NT2/D1 (cell line): ENCODE results near the gene ARID2.

Experiments used
- YY1 ChIP-seq: IDR thresholded peaks from 2 replicates; pipeline ENCODE4 v1.6.1; 2011; ENCODE audit not compliant: insufficient read length, insufficient read depth
- ZNF274 ChIP-seq: IDR thresholded peaks from 2 replicates; pipeline ENCODE4 v1.6.1; 2011; ENCODE audit warnings: mild to moderate bottlenecking, low read depth, low read length

DNA sequence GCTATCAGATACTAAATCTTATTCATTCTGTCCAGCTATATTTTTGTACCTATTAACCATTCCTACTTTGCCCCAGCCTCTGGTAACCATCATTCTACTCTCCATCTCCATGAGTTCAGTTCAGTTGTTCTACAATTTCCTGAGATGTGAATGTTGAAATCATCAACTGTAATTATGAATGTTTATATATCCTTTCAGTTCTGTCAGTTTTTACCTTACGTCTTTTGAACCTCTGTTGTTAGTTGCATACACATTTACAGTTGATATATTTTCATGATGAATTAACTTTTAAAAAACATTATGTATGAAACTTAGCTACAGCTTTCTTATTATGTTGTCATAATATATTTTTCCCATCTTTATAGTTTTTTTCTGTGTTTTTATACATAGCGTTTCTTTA, 102.1 kb downstream of the ARID2 start:
- TF ChIP-seq YY1 (no peak), ZNF274 (no peak)
